Trophoblast cell (in vitro differentiated cells and primary cell): ENCODE measurements around the gene SCN2A.
A peak's percentile ranks its signal among the peaks of the same experiment; 100 is the strongest.

ENCODE experiments used
- DNase-seq, 2 donors: peaks; one replicate each; pipeline ENCODE4 v3.0.0-alpha.2; 2016
- H2AFZ ChIP-seq: 2 replicates; pipeline ENCODE4 v1.6.1; 2013; ENCODE audit warnings: low read length, moderate library complexity, mild to moderate bottlenecking; ENCODE audit not compliant: insufficient read depth, poor library complexity
- H2AK5ac ChIP-seq: 2 replicates; pipeline ENCODE4 v1.6.1; 2013; ENCODE audit warnings: mild to moderate bottlenecking, low read length
- H2BK120ac ChIP-seq: 2 replicates; pipeline ENCODE4 v1.6.1; 2013; ENCODE audit warnings: low read length, mild to moderate bottlenecking, moderate library complexity; ENCODE audit not compliant: insufficient read depth, poor library complexity
- H2BK12ac ChIP-seq: 2 replicates; pipeline ENCODE4 v1.6.1; 2013; ENCODE audit warnings: mild to moderate bottlenecking, low read length, moderate library complexity
- H2BK5ac ChIP-seq: 2 replicates; pipeline ENCODE4 v1.6.1; 2013; ENCODE audit warnings: low read length, low read depth, moderate library complexity, mild to moderate bottlenecking; ENCODE audit not compliant: poor library complexity
- H3K14ac ChIP-seq: 2 replicates; pipeline ENCODE4 v1.6.1; 2013; ENCODE audit warnings: mild to moderate bottlenecking, low read length
- H3K18ac ChIP-seq: 2 replicates; pipeline ENCODE4 v1.6.1; 2013; ENCODE audit warnings: mild to moderate bottlenecking, low read length
- H3K23ac ChIP-seq: 2 replicates; pipeline ENCODE4 v1.6.1; 2013; ENCODE audit warnings: low read length
- H3K27ac ChIP-seq: 2 replicates; pipeline ENCODE4 v1.5.1; 2013; ENCODE audit warnings: low read depth, mild to moderate bottlenecking, inconsistent platforms, low read length, moderate library complexity
- H3K27me3 ChIP-seq: 2 replicates; pipeline ENCODE4 v1.6.1; 2013; ENCODE audit warnings: inconsistent platforms, mild to moderate bottlenecking, low read length, moderate library complexity; ENCODE audit not compliant: insufficient read depth
- H3K36me3 ChIP-seq, 2 experiments: 1 replicate in 1 of 2; 2 replicates in 1 of 2; pipeline ENCODE4 v1.6.1; 2013; ENCODE audit warnings: low read length in 2 of 2, mild to moderate bottlenecking in 2 of 2, moderate library complexity in 1 of 2; ENCODE audit not compliant: insufficient read depth in 2 of 2, control insufficient read depth in 1 of 2
- H3K4ac ChIP-seq: 2 replicates; pipeline ENCODE4 v1.6.1; 2013; ENCODE audit warnings: low read depth, mild to moderate bottlenecking, low read length, moderate library complexity
- H3K4me1 ChIP-seq, 2 experiments: 1 replicate in 1 of 2; 2 replicates in 1 of 2; pipeline ENCODE4 v1.6.1; 2013; ENCODE audit warnings: low read length in 2 of 2, mild to moderate bottlenecking in 2 of 2, moderate library complexity in 1 of 2; ENCODE audit not compliant: insufficient read depth in 2 of 2, control insufficient read depth in 1 of 2
- H3K4me2 ChIP-seq: 2 replicates; pipeline ENCODE4 v1.6.1; 2013; ENCODE audit warnings: inconsistent platforms, mild to moderate bottlenecking, low read length, moderate library complexity
- H3K4me3 ChIP-seq: 2 replicates; pipeline ENCODE4 v1.5.1; 2013; ENCODE audit warnings: mild to moderate bottlenecking, low read depth, low read length, inconsistent platforms
- H3K79me1 ChIP-seq: one replicate; pipeline ENCODE4 v1.6.1; 2013; ENCODE audit warnings: low read length
- H3K79me2 ChIP-seq: 2 replicates; pipeline ENCODE4 v1.6.1; 2013; ENCODE audit warnings: low read length, mild to moderate bottlenecking; ENCODE audit not compliant: control insufficient read depth, insufficient read depth, poor library complexity
- H3K9ac ChIP-seq: 2 replicates; pipeline ENCODE4 v1.6.1; 2013; ENCODE audit warnings: mild to moderate bottlenecking, low read length
- H3K9me3 ChIP-seq: 2 replicates; pipeline ENCODE4 v1.6.1; 2013; ENCODE audit warnings: low read depth, mild to moderate bottlenecking, control low read depth, inconsistent platforms, low read length; ENCODE audit not compliant: insufficient read depth
- H4K12ac ChIP-seq: 2 replicates; pipeline ENCODE4 v1.6.1; 2013; ENCODE audit warnings: low read depth, mild to moderate bottlenecking, low read length, moderate library complexity
- H4K8ac ChIP-seq: 2 replicates; pipeline ENCODE4 v1.6.1; 2013; ENCODE audit warnings: low read depth, mild to moderate bottlenecking, low read length, moderate library complexity
- H4K91ac ChIP-seq: one replicate; pipeline ENCODE4 v1.6.1; 2013; ENCODE audit warnings: low read depth, mild to moderate bottlenecking, low read length, moderate library complexity
- WGBS: extraction: QIAGEN DNeasy Blood & Tissue Kit; methylation state at CpG from one replicate; pipeline ENCODE4 v1.1.7; 2013; ENCODE audit warnings: missing lambda C conversion rate; ENCODE audit not compliant: insufficient read length, insufficient coverage; ENCODE audit errors: extremely low coverage; 5-methylcytosine and 5-hydroxymethylcytosine counted together

SCN2A gene

DNA sequence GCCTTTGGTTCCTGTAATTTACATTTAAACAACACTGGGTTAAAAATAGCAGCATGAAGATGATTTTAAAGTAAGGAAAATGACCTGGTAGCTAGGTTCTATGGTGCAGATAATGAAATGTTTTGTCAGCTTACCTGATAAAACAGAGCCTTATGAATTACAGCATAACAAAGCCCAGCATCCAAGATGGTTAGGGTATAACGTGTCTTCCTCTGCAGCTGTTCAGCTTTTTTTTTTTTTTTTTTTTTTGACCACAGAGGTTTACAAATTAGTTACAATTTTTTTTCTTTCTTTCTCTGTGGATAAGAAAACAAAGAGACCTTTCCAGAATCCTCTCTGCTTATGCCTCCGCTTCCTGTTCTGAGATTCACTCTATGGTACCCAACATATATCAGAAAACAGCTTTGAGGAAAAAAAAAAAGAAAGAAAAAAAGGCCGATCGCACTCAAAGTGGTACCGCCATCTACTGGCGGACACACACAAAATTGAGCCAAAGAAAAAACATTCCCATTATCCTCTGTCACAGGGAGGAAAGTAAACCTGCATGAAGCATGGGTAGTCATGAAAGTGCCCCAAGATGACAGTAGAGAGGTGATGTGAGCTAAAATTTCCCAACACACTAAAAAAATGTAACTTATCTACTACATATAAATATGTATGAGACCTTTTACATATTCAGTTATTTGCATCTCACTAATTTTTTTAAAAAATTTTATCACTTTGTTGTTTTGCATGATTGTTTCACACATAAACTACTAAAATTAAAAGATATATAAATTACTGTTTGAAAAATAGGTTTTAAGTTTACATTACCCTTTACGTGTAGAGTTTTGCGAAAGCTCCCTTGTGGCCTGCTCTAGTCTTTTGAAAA is 35.3 kb upstream of the SCN2A start, which contains the start of gene SCN3A:
Gene SCN3A, minus strand, starts transcription at position 362 of the 871 bp plus-strand sequence. CDS start 27,656 bp downstream, outside the sequence.
- no peak within 1 kb of the TSS for H3K4ac ChIP-seq
- peak; percentile 36 to 77 for DNase-seq
- WGBS = no CpG with 5 or more reads among the region's 8 CpGs
- H3K4me3 ChIP-seq = no peak within 1 kb of the TSS
- no peak within 1 kb of the TSS for H4K91ac ChIP-seq
- no peaks in the 10 kb centered on the region for H3K9me3 ChIP-seq
- H2AK5ac ChIP-seq = no peak within 1 kb of the TSS
- no peak within 1 kb of the TSS for H3K14ac ChIP-seq
- H2BK120ac ChIP-seq = no peak within 1 kb of the TSS
- H4K12ac ChIP-seq = no peak within 1 kb of the TSS
- no peak within 1 kb of the TSS for H3K23ac ChIP-seq
- no peak within 1 kb of the TSS for H3K18ac ChIP-seq
- H3K9ac ChIP-seq = no peak within 1 kb of the TSS
- H3K4me1 ChIP-seq = no peaks in the 10 kb centered on the region
- H2BK12ac ChIP-seq = no peak within 1 kb of the TSS
- no peaks in the 10 kb centered on the region for H3K79me1 ChIP-seq
- no peaks in the 10 kb centered on the region for H3K79me2 ChIP-seq
- no peak within 1 kb of the TSS for H3K27ac ChIP-seq
- no peaks in the 10 kb centered on the region for H3K36me3 ChIP-seq
- H2AFZ ChIP-seq = no peak within 1 kb of the TSS
- no peak within 1 kb of the TSS for H4K8ac ChIP-seq
- no peak within 1 kb of the TSS for H3K4me2 ChIP-seq
- H2BK5ac ChIP-seq = no peak within 1 kb of the TSS
- H3K27me3 ChIP-seq = no peaks in the 10 kb centered on the region

- no peaks in the 10 kb centered on the region for H3K9me3 ChIP-seq
- no peak overlapping the region for H3K4me2 ChIP-seq
- H3K23ac ChIP-seq = no peak overlapping the region
- H3K9ac ChIP-seq = no peak overlapping the region
- H2BK5ac ChIP-seq = no peak overlapping the region
- no peak overlapping the region for H2AK5ac ChIP-seq
- no peak overlapping the region for H3K4me3 ChIP-seq
- no peak overlapping the region for H4K12ac ChIP-seq
- no peaks in the 10 kb centered on the region for H3K79me2 ChIP-seq
- H3K27ac ChIP-seq = no peak overlapping the region
- H3K14ac ChIP-seq = no peak overlapping the region
- DNase-seq = no peak
- H3K4me1 ChIP-seq = no peaks in the 10 kb centered on the region
- H2BK120ac ChIP-seq = no peak overlapping the region
- no peak overlapping the region for H3K18ac ChIP-seq
- WGBS = no CpG with 5 or more reads among the region's 2 CpGs
- H4K8ac ChIP-seq = no peak overlapping the region
- no peak overlapping the region for H2BK12ac ChIP-seq
- no peak overlapping the region for H2AFZ ChIP-seq
- H4K91ac ChIP-seq = no peak overlapping the region
- H3K4ac ChIP-seq = no peak overlapping the region
- H3K36me3 ChIP-seq = no peaks in the 10 kb centered on the region
- H3K79me1 ChIP-seq = no peaks in the 10 kb centered on the region
- no peaks in the 10 kb centered on the region for H3K27me3 ChIP-seq
Observed at GRCh38 chr2:165205865-165206264, 33.3 kb upstream of the SCN2A start.

DNA sequence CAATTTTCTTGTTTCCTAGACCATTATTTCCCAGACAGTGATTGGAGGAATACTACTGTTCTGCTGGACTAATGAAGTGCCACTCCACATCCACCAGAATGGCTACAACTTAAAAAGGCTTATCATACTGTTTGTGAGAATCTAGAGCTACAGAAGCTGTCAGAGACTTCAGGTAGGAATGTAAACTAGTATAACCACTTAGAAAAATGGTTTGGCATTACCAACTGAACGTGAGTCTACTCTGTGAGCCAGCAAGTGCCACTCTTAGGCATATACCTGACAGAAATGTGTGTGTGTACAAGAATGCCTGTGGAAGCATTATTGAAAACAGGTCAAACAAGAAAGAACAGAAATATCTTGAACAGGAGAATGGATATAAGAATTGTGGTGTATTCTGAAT is 31.1 kb upstream of the SCN2A start:
- Histone ChIP-seq H3K79me1 (no peaks in the 10 kb centered on the region), H4K8ac (no peak overlapping the region), H4K12ac (no peak overlapping the region), H2AK5ac (no peak overlapping the region), H3K14ac (no peak overlapping the region), H3K27me3 (no peaks in the 10 kb centered on the region), H3K4me2 (no peak overlapping the region), H3K4ac (no peak overlapping the region), H2BK12ac (no peak overlapping the region), H3K9me3 (no peaks in the 10 kb centered on the region), H3K18ac (no peak overlapping the region), H3K4me3 (no peak overlapping the region), H3K79me2 (no peaks in the 10 kb centered on the region), H3K23ac (no peak overlapping the region), H3K9ac (no peak overlapping the region), H2AFZ (no peak overlapping the region), H2BK120ac (no peak overlapping the region), H4K91ac (no peak overlapping the region), H3K27ac (no peak overlapping the region), H3K36me3 (no peaks in the 10 kb centered on the region), H2BK5ac (no peak overlapping the region), H3K4me1 (no peaks in the 10 kb centered on the region)
- WGBS = no CpG with 5 or more reads among the region's 1 CpG
- no peak for DNase-seq

DNA sequence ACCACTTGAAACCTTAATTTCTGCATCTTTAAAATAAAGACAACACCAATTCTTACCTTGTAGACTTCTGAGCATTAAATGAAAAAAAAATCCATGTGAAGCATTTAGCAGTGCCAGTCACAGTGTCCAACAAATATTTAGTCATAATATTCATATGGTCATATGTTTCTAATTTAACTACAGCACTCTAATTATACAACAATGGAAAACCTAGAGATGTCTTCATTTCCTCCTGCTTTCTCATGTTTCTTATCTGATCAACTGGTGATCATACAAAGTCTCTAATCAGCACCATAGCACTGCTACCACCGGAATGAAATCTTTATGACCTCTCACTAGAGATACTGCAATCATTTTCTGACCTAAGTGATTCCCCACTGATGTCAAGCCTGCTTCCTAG is 25.1 kb upstream of the SCN2A start:
- Histone ChIP-seq H3K4me3 (no peak overlapping the region), H3K9me3 (no peaks in the 10 kb centered on the region), H3K4me2 (no peak overlapping the region), H2BK120ac (no peak overlapping the region), H2BK12ac (no peak overlapping the region), H3K4me1 (no peaks in the 10 kb centered on the region), H3K4ac (no peak overlapping the region), H4K91ac (no peak overlapping the region), H2BK5ac (no peak overlapping the region), H2AFZ (no peak overlapping the region), H3K14ac (no peak overlapping the region), H4K8ac (no peak overlapping the region), H3K9ac (no peak overlapping the region), H3K27ac (no peak overlapping the region), H3K36me3 (no peaks in the 10 kb centered on the region), H3K79me2 (no peaks in the 10 kb centered on the region), H3K18ac (no peak overlapping the region), H2AK5ac (no peak overlapping the region), H4K12ac (no peak overlapping the region), H3K23ac (no peak overlapping the region), H3K27me3 (no peaks in the 10 kb centered on the region), H3K79me1 (no peaks in the 10 kb centered on the region)
- no CpG with 5 or more reads among the region's 1 CpG for WGBS
- DNase-seq = no peak
